DOHH2 (cell line): ENCODE measurements around the gene EFNA3.

Experiments
- H3F3A ChIP-seq: fragments of 200-600 bp; sonication (generic), shearing (Covaris generic); 2 replicates; pipeline ENCODE4 v1.6.0; 2016; ENCODE audit warnings: antibody characterized with exemption, mild to moderate bottlenecking; ENCODE audit not compliant: control insufficient read depth, insufficient read depth
- H3K27ac ChIP-seq: fragments of 200-600 bp; sonication (generic); 2 replicates; pipeline ENCODE4 v1.5.1; 2014; ENCODE audit warnings: low read depth, mild to moderate bottlenecking, low read length, moderate library complexity
- H3K27me3 ChIP-seq: fragments of 200-600 bp; sonication (generic); 2 replicates; pipeline ENCODE4 v1.6.1; 2014; ENCODE audit warnings: mild to moderate bottlenecking, low read length, mixed read lengths; ENCODE audit not compliant: control insufficient read depth
- H3K36me3 ChIP-seq: fragments of 200-600 bp; sonication (generic); 2 replicates; pipeline ENCODE4 v1.6.1; 2014; ENCODE audit warnings: mild to moderate bottlenecking, low read length, moderate library complexity, mixed read lengths; ENCODE audit not compliant: control insufficient read depth
- H3K4me1 ChIP-seq: fragments of 200-600 bp; sonication (generic); 2 replicates; pipeline ENCODE4 v1.6.1; 2014; ENCODE audit warnings: mild to moderate bottlenecking, low read length, mixed read lengths; ENCODE audit not compliant: control insufficient read depth
- H3K4me2 ChIP-seq: fragments of 200-600 bp; sonication (generic); 2 replicates; pipeline ENCODE4 v1.6.0; 2014; ENCODE audit warnings: mild to moderate bottlenecking, low read length, moderate library complexity
- H3K4me3 ChIP-seq: fragments of 200-600 bp; sonication (generic); 2 replicates; pipeline ENCODE4 v1.5.1; 2014; ENCODE audit warnings: mild to moderate bottlenecking, low read length, mixed read lengths
- H3K79me2 ChIP-seq: fragments of 200-600 bp; sonication (generic); 2 replicates; pipeline ENCODE4 v1.6.1; 2014; ENCODE audit warnings: mild to moderate bottlenecking, low read length, mixed read lengths; ENCODE audit not compliant: control insufficient read depth
- H3K9me2 ChIP-seq: fragments of 200-600 bp; sonication (generic); replicated peaks from 2 replicates; pipeline ENCODE4 v1.6.1; 2014; ENCODE audit warnings: mild to moderate bottlenecking, low read length, mixed read lengths; ENCODE audit not compliant: control insufficient read depth
- H3K9me3 ChIP-seq: fragments of 200-600 bp; sonication (generic); 2 replicates; pipeline ENCODE4 v1.6.1; 2014; ENCODE audit warnings: antibody characterized with exemption, low read length, mixed read lengths; ENCODE audit not compliant: control insufficient read depth, insufficient read depth
- H4K20me1 ChIP-seq: fragments of 200-600 bp; sonication (generic); 2 replicates; pipeline ENCODE4 v1.6.0; 2014; ENCODE audit warnings: low read depth, mild to moderate bottlenecking, antibody characterized with exemption, low read length, moderate library complexity; ENCODE audit not compliant: control insufficient read depth, insufficient read depth
- CTCF ChIP-seq: fragments of 200-600 bp; sonication (generic); IDR thresholded peaks from one replicate; pipeline ENCODE4 v1.5.1; 2014; ENCODE audit warnings: antibody characterized with exemption, mild to moderate bottlenecking, low read depth, low read length; ENCODE audit not compliant: poor library complexity, severe bottlenecking
- EZH2phosphoT487 ChIP-seq: fragments of 200-600 bp; sonication (generic); IDR thresholded peaks from 2 replicates; pipeline ENCODE4 v1.6.1; 2017; ENCODE audit warnings: borderline replicate concordance, mild to moderate bottlenecking, antibody characterized with exemption, low read length, moderate library complexity, mixed read lengths

Gene EFNA3

GRCh38 chr1:155062702-155063411, 15.8 kb upstream of the EFNA3 start:
- TF ChIP-seq CTCF (peak; percentile 79), EZH2phosphoT487 (no peak)
- H3K4me3 ChIP-seq: peak overlapping the region; percentile 95
- no peak overlapping the region for H3K27ac ChIP-seq
- H3K9me3 ChIP-seq: no peaks in the 10 kb centered on the region
- peaks cover 19% of the 10 kb centered on the region for H3K79me2 ChIP-seq
- peaks cover 10% of the 10 kb centered on the region; the same call in 1 of the 2 replicates for H4K20me1 ChIP-seq
- no peaks in the 10 kb centered on the region for H3K9me2 ChIP-seq
- H3K36me3 ChIP-seq: peaks cover 28% of the 10 kb centered on the region
- no peaks in the 10 kb centered on the region for H3K27me3 ChIP-seq
- H3K4me1 ChIP-seq: peaks cover 46% of the 10 kb centered on the region
- H3F3A ChIP-seq: peaks cover 4% of the 10 kb centered on the region; the same call in 1 of the 2 replicates
- H3K4me2 ChIP-seq: peak overlapping the region; percentile 95

GRCh38 chr1:155063550-155064110, 15.0 kb upstream of the EFNA3 start, which contains the start of gene EFNA4:
Gene EFNA4, plus strand, starts transcription at chr1:155063740. Its CDS starts 84 bp downstream, at chr1:155063824.
- Histone ChIP-seq H3K9me3 (no peaks in the 10 kb centered on the region), H3K27me3 (no peaks in the 10 kb centered on the region), H3K36me3 (peaks cover 25% of the 10 kb centered on the region), H3F3A (peaks cover 4% of the 10 kb centered on the region; the same call in 1 of the 2 replicates), H4K20me1 (peaks cover 10% of the 10 kb centered on the region; the same call in 1 of the 2 replicates), H3K27ac (peak within 1 kb of the TSS; percentile 56), H3K79me2 (peaks cover 19% of the 10 kb centered on the region), H3K4me1 (peaks cover 46% of the 10 kb centered on the region), H3K4me2 (peak within 1 kb of the TSS; percentile 95), H3K9me2 (no peaks in the 10 kb centered on the region), H3K4me3 (peak within 1 kb of the TSS; percentile 95)
- no peak for TF ChIP-seq CTCF
- no peak for TF ChIP-seq EZH2phosphoT487

- peaks cover 46% of the 10 kb centered on the region for H3K4me1 ChIP-seq
- peaks cover 19% of the 10 kb centered on the region for H3K79me2 ChIP-seq
- H3F3A ChIP-seq: peaks cover 4% of the 10 kb centered on the region; the same call in 1 of the 2 replicates
Observed at GRCh38 chr1:155064111-155064831, 14.4 kb upstream of the EFNA3 start.

More at GRCh38 chr1:155064111-155064831, 14.4 kb upstream of the EFNA3 start:
- Histone ChIP-seq H4K20me1 (peaks cover 10% of the 10 kb centered on the region; the same call in 1 of the 2 replicates), H3K4me3 (peak overlapping the region; percentile 95), H3K9me3 (no peaks in the 10 kb centered on the region), H3K9me2 (no peaks in the 10 kb centered on the region), H3K27ac (peak overlapping the region; percentile 56; the same call in 1 of the 2 replicates), H3K36me3 (peaks cover 31% of the 10 kb centered on the region), H3K27me3 (no peaks in the 10 kb centered on the region), H3K4me2 (peak overlapping the region; percentile 95)
- TF ChIP-seq EZH2phosphoT487: no peak
- no peak for TF ChIP-seq CTCF
